ENCODE measurements around the gene THSD4. TPM values are rescaled to one million over a fixed set of nuclear protein-coding genes. Genes with fewer than 3 reads are reported as not detected.

The THSD4 gene
- polyA plus RNA-seq, 1 donor from 2014 or later = 0.46 TPM

- Histone ChIP-seq H3F3A (ENCODE audit: insufficient read depth, low read length, poor library complexity, severe bottlenecking) (no peaks in the 10 kb centered on the region), H3K4me2 (ENCODE audit: low read length) (no peak overlapping the region), H3K27ac (ENCODE audit: low read length) (no peak overlapping the region), H3K9me2 (ENCODE audit: insufficient read depth, low read length) (no peaks in the 10 kb centered on the region), H3K79me2 (replicated peaks; ENCODE audit: insufficient read depth, low read length) (no peaks in the 10 kb centered on the region), H3K9me3 (ENCODE audit: low read length) (no peaks in the 10 kb centered on the region), H3K36me3 (ENCODE audit: insufficient read depth, low read length) (no peaks in the 10 kb centered on the region), H3K4me3 (ENCODE audit: low read length) (no peak overlapping the region), H2AFZ (ENCODE audit: low read depth, low read length) (no peak overlapping the region), H3K27me3 (ENCODE audit: insufficient read depth, low read depth, low read length) (no peaks in the 10 kb centered on the region), H4K20me1 (ENCODE audit: insufficient read depth) (no peaks in the 10 kb centered on the region), H3K9ac (ENCODE audit: low read length) (no peak overlapping the region)
- TF ChIP-seq EZH2 (IDR thresholded peaks at IDR 0.05; ENCODE audit: borderline replicate concordance, insufficient read depth, low read length, poor library complexity, severe bottlenecking) = no peak
- TF ChIP-seq RAD21 (conservative IDR thresholded peaks at IDR 0.05) = no peak
- no peak for TF ChIP-seq SMC3 (conservative IDR thresholded peaks at IDR 0.05; ENCODE audit: poor library complexity)
- no peak for TF ChIP-seq EP300 (conservative IDR thresholded peaks at IDR 0.05; ENCODE audit: poor library complexity, severe bottlenecking)
- TF ChIP-seq REST (IDR thresholded peaks at IDR 0.05; ENCODE audit: borderline replicate concordance) = no peak
- TF ChIP-seq MXI1 (conservative IDR thresholded peaks at IDR 0.05; ENCODE audit: poor library complexity, severe bottlenecking) = no peak
- no peak for TF ChIP-seq CTCF (IDR thresholded peaks at IDR 0.05; ENCODE audit: poor library complexity, severe bottlenecking)
Observed at GRCh38 chr15:71192816-71193215, 77.5 kb downstream of the THSD4 start.

- no peaks in the 10 kb centered on the region for H4K20me1 ChIP-seq (ENCODE audit: insufficient read depth)
- TF ChIP-seq MXI1 (conservative IDR thresholded peaks at IDR 0.05; ENCODE audit: poor library complexity, severe bottlenecking) = no peak
- no peak for TF ChIP-seq EP300 (conservative IDR thresholded peaks at IDR 0.05; ENCODE audit: poor library complexity, severe bottlenecking)
- no peak for TF ChIP-seq REST (IDR thresholded peaks at IDR 0.05; ENCODE audit: borderline replicate concordance)
- no peak for TF ChIP-seq RAD21 (conservative IDR thresholded peaks at IDR 0.05)
- no peak for TF ChIP-seq POLR2AphosphoS5 (IDR thresholded peaks at IDR 0.05)
- TF ChIP-seq CTCF (IDR thresholded peaks at IDR 0.05; ENCODE audit: poor library complexity, severe bottlenecking) = no peak
- no peak for TF ChIP-seq SMC3 (conservative IDR thresholded peaks at IDR 0.05; ENCODE audit: poor library complexity)
- no peak for TF ChIP-seq EZH2 (IDR thresholded peaks at IDR 0.05; ENCODE audit: borderline replicate concordance, insufficient read depth, low read length, poor library complexity, severe bottlenecking)
- no peak for TF ChIP-seq TAF1 (IDR thresholded peaks at IDR 0.05; ENCODE audit: low read depth)
- no peaks in the 10 kb centered on the region for H3K9me2 ChIP-seq (ENCODE audit: insufficient read depth, low read length)
- H3K79me2 ChIP-seq (replicated peaks; ENCODE audit: insufficient read depth, low read length) = no peaks in the 10 kb centered on the region
- H3K9ac ChIP-seq (ENCODE audit: low read length) = no peak overlapping the region
- H3K27me3 ChIP-seq (ENCODE audit: insufficient read depth, low read depth, low read length) = no peaks in the 10 kb centered on the region
- H3F3A ChIP-seq (ENCODE audit: insufficient read depth, low read length, poor library complexity, severe bottlenecking) = no peaks in the 10 kb centered on the region
- H3K36me3 ChIP-seq (ENCODE audit: insufficient read depth, low read length) = no peaks in the 10 kb centered on the region
- H3K9me3 ChIP-seq (ENCODE audit: low read length) = no peaks in the 10 kb centered on the region
- H3K27ac ChIP-seq (ENCODE audit: low read length) = no peak overlapping the region
- no peak overlapping the region for H3K4me2 ChIP-seq (ENCODE audit: low read length)
- no peak overlapping the region for H3K4me3 ChIP-seq (ENCODE audit: low read length)
- H2AFZ ChIP-seq (ENCODE audit: low read depth, low read length) = no peak overlapping the region
Observed at GRCh38 chr15:71194286-71194685, 79.0 kb downstream of the THSD4 start.

Measured in neural cell (in vitro differentiated cells).